Heart right ventricle (tissue), 16 donors: ENCODE measurements around the gene MAP3K7CL. TPM values are rescaled to one million over a fixed set of nuclear protein-coding genes. Genes with fewer than 3 reads are reported as not detected.

Experiments used
- ATAC-seq, 8 donors: fragments of 200-7000 bp; cut with Tn5 transposase; one replicate each; pipeline ENCODE4 v1.9.1; 2020; ENCODE audit warnings: mild to moderate bottlenecking in 8 of 8, moderate library complexity in 8 of 8, moderate number of reproducible peaks in 1 of 8
- DNase-seq, 2 donors: peaks; one replicate each; pipeline ENCODE4 v3.0.0-alpha.2; 2020
- H3K27ac ChIP-seq, 10 donors: fragments of 200-600 bp; sonication (generic) in 2 of 10; one replicate each; pipeline versions ENCODE4 v1.5.0 to v1.8.0; 2020 to 2022; ENCODE audit warnings: mild to moderate bottlenecking in 3 of 10
- H3K27me3 ChIP-seq, 7 donors: fragments of 200-600 bp; one replicate each; pipeline ENCODE4 v1.8.0; 2021 to 2022; ENCODE audit warnings: mild to moderate bottlenecking in 2 of 7
- H3K36me3 ChIP-seq, 9 donors: fragments of 200-600 bp; sonication (generic) in 1 of 9; one replicate each; pipeline versions ENCODE4 v1.5.0 to v1.8.0; 2020 to 2022; ENCODE audit warnings: mild to moderate bottlenecking in 2 of 9
- H3K4me1 ChIP-seq, 9 donors: fragments of 200-600 bp; sonication (generic) in 1 of 9; one replicate each; pipeline versions ENCODE4 v1.5.0 to v1.8.0; 2020 to 2022; ENCODE audit warnings: mild to moderate bottlenecking in 4 of 9
- H3K4me3 ChIP-seq, 10 donors: fragments of 200-600 bp; sonication (generic) in 2 of 10; one replicate each; pipeline versions ENCODE4 v1.5.0 to v1.8.0; 2020 to 2022; ENCODE audit warnings: mild to moderate bottlenecking in 7 of 10, moderate library complexity in 2 of 10
- H3K9me3 ChIP-seq, 11 donors: fragments of 200-600 bp in 10 of 11; sonication (generic) in 2 of 11; one replicate each; pipeline versions ENCODE4 v1.5.0 to v1.8.0; 2013 to 2022; ENCODE audit warnings: mild to moderate bottlenecking in 2 of 11, control low read depth in 1 of 11, moderate library complexity in 1 of 11
- CTCF ChIP-seq, 9 donors: fragments of 200-600 bp; sonication (generic) in 2 of 9; IDR thresholded peaks; one replicate each; pipeline versions ENCODE4 v1.5.0 to v1.8.0; 2021 to 2022; ENCODE audit warnings: antibody characterized with exemption in 9 of 9, mild to moderate bottlenecking in 5 of 9, moderate library complexity in 1 of 9
- WGBS, 2 donors: extraction: QIAGEN DNeasy Blood & Tissue Kit; methylation state at CpG; one replicate each; pipeline ENCODE4 v1.1.7; 2013; ENCODE audit warnings: inconsistent platforms in 1 of 2; 5-methylcytosine and 5-hydroxymethylcytosine counted together
- intact Hi-C, 10 donors: fragments of 100-400 bp; cut with DNase I; formaldehyde crosslinking; loops; one replicate each; pipeline versions ENCODE4 v1.11.1 to v1.14.2; 2022
- polyA plus RNA-seq, 2 donors: library from polyadenylated mRNA; stranded (reverse); fragments of 200-250 nt; gene quantifications; one replicate each; pipeline ENCODE4 v1.2.3, GENCODE V29; 2013
- total RNA-seq, 10 donors: library from RNA; stranded (reverse); fragmentation: NEBNext Ultra II Directional in 3 of 10; extraction: Animal tissue kit (Norgen Biotek cat#: 25700) in 3 of 10; gene quantifications; one replicate each; pipeline versions ENCODE4 v1.2.1 to v1.2.4, GENCODE V29; 2021 to 2023
- donor health status: Arrhythmogenic right ventricular cardiomyopathy.
- donor health status: ischemic (EF 13 %, LVEDD 7.1; RV severe dilation, severe dysfunction).
- donor health status: healthy with polysubstance abuse.
- donor health status: DM: no; HTN: yes; CAD: no.
- donor health status: DM: no; HTN: no; CAD: no.
- donor health status: ischemic (EF 25% LVEDD 6.9; RV normal size, moderate dysfunction).
- donor health status: ischemic (EF 25% LVEDD 5.7; RV mildly dilated, moderate dysfunction).
- donor health status: healthy.
- donor health status: DM: yes; HTN: yes; CAD: no.
- donor health status: Ischemic cardiomyopathy.
- donor health status: ischemic (EF 35%, LVEDD 5.7; RV mildly dilated, moderate dysfunction).
- donor health status: nonischemic (EF 11% LVEDD 7.7; RV severe dilation, severe dysfunction).
- donor health status: DM: yes; HTN: yes; CAD: no.
- donor health status: PGD.
- donor health status: ischemic (EF 29% LVEDD 5.4; RV normal size, mild dysfunction).
- donor health status: nonischemic (EF 23%, LVEDD 6.1; RV moderate dilation, normal function).

MAP3K7CL gene
- total and polyA plus RNA-seq, 12 donors: 0.64 to 62.1 (median 3.6) TPM

GRCh38 chr21:29208682-29209059 lies 78.2 kb downstream of the MAP3K7CL start:
- Histone ChIP-seq H3K27ac (peak overlapping the region in 8 of 10 donors; percentile 3 to 87 (median 66)), H3K36me3 (no peaks in the 10 kb centered on the region), H3K4me3 (peak overlapping the region in 2 of 10 donors; percentile 3 to 7), H3K9me3 (no peaks in the 10 kb centered on the region), H3K27me3 (no peaks in the 10 kb centered on the region), H3K4me1 (peaks cover 0 to 36% (median 5%) of the 10 kb centered on the region in 9 donors)
- ATAC-seq: peak in 6 of 8 donors; percentile 44 to 74 (median 56)
- intact Hi-C loops: no loop called here
- no peak for TF ChIP-seq CTCF (IDR thresholded peaks at IDR 0.05)
- no peak for DNase-seq
- 39 to 57% methylated on average over 1 of the region's 1 CpG for WGBS, 2 donors

GRCh38 chr21:29209696-29210095 lies 79.3 kb downstream of the MAP3K7CL start:
- no peak for TF ChIP-seq CTCF (IDR thresholded peaks at IDR 0.05)
- intact Hi-C loops: no loop called here
- no peaks in the 10 kb centered on the region for H3K27me3 ChIP-seq
- H3K4me1 ChIP-seq: peaks cover 0 to 36% (median 5%) of the 10 kb centered on the region in 9 donors
- no peak for DNase-seq
- no peak for ATAC-seq
- no peaks in the 10 kb centered on the region for H3K9me3 ChIP-seq
- H3K27ac ChIP-seq: peak overlapping the region in 3 of 10 donors; percentile 65 to 87 (median 75)
- H3K4me3 ChIP-seq: no peak overlapping the region
- H3K36me3 ChIP-seq: no peaks in the 10 kb centered on the region

GRCh38 chr21:29211205-29211604 lies 80.8 kb downstream of the MAP3K7CL start:
- Histone ChIP-seq H3K27ac (no peak overlapping the region), H3K4me1 (peaks cover 0 to 36% (median 5%) of the 10 kb centered on the region in 9 donors), H3K27me3 (no peaks in the 10 kb centered on the region), H3K4me3 (no peak overlapping the region), H3K9me3 (no peaks in the 10 kb centered on the region), H3K36me3 (no peaks in the 10 kb centered on the region)
- no peak for TF ChIP-seq CTCF (IDR thresholded peaks at IDR 0.05)
- DNase-seq: no peak
- ATAC-seq: no peak
- intact Hi-C loops: no loop called here

GRCh38 chr21:29212446-29212845 lies 82.0 kb downstream of the MAP3K7CL start:
- Histone ChIP-seq H3K27ac (no peak overlapping the region), H3K9me3 (no peaks in the 10 kb centered on the region), H3K36me3 (no peaks in the 10 kb centered on the region), H3K4me3 (no peak overlapping the region), H3K4me1 (peaks cover 0 to 35% (median 5%) of the 10 kb centered on the region in 9 donors), H3K27me3 (no peaks in the 10 kb centered on the region)
- ATAC-seq (no peak), DNase-seq (no peak)
- WGBS, 2 donors: 82 to 88% methylated on average over 7 of the region's 7 CpGs
- intact Hi-C loops: no loop called here
- TF ChIP-seq CTCF (IDR thresholded peaks at IDR 0.05): no peak
